GM21515 (cell line): ENCODE data around the gene TIMM9.
"Not testable (repeated sequence)": the region's sequence is repeated elsewhere in the genome, so short reads cannot be mapped to it uniquely, and the experiment has no call there.

Source experiments
- ATAC-seq: cut with Tn5 transposase; IDR thresholded peaks from one replicate; pipeline ENCODE4 v1.9.1; 2021; ENCODE audit not compliant: unreplicated experiment

TIMM9 gene

DNA sequence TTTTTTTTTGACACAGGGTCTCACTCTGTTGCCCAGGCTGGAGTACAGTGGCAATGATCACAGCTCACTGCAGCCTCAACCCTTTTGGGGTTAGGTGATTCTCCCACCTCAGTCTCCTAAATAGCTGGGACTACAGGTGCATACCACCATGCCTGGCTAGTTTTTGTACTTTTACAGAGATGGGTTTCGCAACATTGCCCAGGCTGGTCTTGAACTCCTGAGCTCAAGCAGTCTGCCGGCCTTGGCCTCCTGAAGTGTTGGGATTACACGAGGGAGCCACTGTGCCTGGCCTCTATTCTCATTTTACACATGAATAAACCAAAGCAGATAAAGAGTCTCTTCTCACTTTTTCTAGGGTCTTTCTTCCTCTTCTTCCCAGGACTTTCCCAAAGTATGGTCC lies 28.4 kb downstream of the TIMM9 start:
- ATAC-seq = no peak

DNA sequence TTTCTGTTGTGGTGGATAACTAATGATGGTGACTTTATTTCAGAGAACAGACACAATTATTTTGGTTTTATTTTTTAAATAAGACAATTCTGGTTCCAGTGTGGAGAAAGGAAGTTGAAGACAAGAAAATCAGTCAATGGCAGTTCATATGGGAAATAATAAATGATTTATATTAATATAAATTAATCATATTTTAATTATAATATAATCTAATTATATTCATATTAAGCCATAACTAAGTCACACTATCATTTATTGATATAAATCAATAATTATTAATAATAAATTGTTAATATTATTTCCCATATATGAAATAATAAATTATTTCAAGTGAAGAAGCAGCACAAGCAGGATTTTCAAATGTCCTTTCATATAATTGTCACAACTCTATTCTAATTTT lies 28.8 kb downstream of the TIMM9 start:
- no peak for ATAC-seq

DNA sequence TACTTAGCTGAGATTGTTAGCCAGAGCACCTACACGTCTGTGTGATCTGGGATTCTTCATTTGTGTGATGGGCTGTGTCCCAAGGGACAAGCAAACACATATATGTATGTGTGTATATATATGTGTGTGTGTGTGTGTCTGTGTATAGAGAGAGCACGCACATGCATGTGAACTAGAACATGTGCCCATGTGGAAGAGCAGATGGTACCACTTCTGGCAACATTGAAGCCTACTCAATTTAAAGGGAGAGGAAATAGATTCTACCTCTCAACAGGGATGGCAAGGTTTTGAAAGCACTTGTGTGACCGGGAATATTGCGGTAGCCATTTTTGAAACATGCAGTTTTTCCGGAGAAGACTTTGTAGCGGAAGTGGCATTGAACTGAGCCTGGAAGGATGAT lies 30.2 kb downstream of the TIMM9 start:
- no peak for ATAC-seq

DNA sequence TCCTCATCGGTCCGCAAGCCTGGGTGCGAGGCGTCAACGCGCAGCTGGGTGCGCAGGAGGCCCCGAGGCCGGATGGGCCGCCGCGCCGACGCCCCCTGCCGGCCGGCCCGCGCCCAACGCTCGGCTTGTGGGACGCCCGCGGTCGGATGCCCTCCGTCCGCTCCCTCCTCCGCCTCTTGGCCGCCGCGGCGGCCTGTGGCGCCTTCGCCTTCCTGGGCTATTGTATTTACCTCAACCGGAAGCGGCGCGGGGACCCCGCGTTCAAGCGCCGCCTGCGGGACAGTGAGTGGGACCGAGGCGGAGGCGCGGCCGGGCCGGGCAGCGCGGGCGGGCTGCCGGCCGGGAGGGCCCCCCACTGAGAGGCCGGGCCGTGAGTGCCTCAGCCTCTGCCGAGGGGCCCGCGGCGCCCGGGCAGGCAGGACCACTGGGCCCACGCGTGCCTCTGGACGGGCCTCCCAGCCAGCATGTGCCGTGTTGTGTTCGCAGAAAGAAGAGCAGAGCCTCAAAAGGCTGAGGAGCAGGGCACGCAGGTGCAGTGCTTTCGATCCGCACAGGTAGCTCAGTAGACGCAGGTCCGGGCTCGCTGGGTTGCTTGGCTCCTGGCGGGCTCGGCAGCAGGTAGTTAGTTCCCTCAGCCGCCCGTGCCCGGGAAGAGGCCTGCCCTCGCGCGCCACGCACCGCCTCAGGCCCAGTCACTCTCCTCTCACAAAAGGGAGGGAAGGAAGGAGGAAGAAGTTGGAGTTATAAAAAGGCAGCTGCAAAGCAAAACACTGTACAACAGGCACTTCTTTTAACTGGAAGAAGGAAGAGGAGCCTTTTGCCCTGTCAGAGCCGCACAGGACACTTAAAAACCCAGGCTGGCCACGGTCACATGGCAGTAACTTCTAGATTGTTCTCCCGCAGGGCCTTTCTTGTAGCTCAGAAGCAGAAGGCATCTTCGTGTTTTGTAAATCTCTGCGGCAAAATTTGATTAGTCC lies 31.2 kb downstream of the TIMM9 start, which contains the start of gene TOMM20L:
Gene TOMM20L, plus strand, starts transcription at position 119 of the 977 bp plus-strand sequence. Its CDS starts 28 bp downstream, at position 147.
- ATAC-seq = peak; percentile 94

DNA sequence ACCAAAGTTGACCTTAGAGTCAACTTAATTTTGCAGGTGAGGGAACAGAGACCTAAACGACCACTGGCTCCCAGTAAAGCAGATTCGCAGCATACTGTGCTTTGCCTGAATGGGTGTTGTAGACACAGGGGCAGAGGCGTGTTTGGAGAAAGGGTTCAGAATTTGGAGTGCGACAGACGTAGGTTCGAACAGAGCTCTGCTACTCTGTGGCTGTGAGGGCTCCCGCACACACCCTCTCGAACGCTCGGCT lies 31.8 kb downstream of the TIMM9 start:
- ATAC-seq = no peak

DNA sequence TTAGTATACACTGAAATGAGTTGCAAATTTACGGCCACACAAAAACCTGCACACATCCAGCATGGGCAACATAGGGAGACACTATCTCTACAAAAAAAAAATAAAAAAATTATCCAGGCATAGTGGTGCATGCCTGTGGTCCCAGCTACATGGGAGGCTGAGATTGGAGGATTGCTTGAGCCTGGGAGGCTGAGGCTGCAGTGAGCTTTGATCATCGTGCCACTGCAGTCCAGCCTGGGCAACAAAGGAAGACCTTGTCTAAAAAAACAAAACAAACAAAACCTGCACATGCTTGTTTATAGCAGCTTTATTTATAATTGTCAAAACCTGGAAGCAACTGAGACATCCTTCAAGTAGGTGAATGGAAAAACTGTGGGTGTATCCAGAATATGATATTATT lies 36.5 kb downstream of the TIMM9 start:
- no peak for ATAC-seq

DNA sequence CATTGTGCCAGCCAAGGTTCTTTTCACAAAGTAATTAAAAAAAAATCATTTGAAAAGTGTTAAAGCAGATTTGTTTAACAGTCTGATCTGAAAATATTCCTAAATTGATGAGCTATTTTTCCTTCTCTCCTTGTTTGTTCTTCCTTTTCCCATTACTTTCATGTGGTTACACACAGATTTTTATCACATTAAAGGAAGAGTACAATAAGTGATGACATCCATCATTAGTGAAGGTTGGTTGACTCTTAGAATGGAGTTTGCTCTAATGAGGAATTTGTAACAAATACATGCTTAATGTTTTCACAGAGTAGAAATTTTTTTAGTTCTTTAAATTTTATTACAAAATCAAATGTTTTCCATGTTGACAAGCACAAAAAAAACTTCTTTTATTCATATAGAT lies 50.5 kb downstream of the TIMM9 start:
- no peak for ATAC-seq

DNA sequence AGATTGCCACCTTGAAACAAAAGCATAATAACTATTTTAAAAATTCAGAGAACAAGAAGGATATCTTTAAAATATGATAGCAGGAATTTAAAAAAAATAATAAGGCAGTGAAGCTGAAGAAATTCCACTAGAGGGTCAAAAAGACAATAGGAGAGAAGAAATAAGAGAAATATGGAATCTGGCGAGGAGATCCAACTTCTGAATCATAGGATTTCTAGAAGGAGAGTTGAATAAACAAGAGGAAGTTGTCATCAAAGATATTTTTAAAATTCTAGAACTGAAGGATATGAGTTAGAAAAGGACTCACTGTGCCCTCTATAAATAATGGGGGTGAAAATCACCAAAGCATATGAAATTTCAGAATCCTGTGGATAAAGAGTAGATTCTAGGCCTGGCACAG lies 58.4 kb downstream of the TIMM9 start:
- ATAC-seq = no peak

DNA sequence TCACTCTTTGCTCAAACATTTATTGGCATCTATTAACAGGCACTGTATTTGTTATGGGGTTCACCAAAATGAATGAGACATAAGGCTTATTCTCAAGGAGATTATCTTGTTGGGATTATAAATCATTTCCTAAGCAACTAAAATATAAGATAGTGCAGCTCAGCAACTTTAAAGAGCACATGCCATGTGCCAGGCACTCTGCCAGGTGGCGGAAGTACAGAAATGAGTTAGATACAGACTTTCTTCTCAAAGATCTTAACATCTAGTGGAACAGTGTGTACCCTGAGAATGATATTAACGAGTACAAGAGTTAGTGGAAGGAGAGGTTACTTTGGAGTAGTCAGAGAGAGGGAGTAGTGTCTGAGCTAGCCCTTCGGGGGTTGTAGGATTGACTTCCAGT lies 60.0 kb downstream of the TIMM9 start:
- ATAC-seq = no peak

DNA sequence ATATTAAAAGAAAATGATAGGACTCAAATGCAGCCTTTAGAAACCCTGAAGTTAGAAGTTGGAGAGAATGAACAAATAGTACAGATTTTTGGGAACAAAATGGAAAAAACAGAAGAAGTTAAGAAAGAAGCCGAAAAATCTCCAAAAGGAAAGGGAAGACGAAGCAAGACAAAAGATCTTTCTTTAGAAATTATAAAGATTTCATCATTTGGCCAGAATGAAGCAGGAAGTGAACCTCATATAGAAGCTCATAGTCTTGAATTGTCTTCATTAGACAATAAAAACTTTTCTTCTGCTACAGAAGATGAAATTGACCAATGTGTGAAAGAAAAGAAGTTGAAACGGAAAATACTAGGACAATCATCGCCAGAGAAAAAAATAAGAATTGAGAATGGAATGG lies 63.0 kb downstream of the TIMM9 start:
- no peak for ATAC-seq

DNA sequence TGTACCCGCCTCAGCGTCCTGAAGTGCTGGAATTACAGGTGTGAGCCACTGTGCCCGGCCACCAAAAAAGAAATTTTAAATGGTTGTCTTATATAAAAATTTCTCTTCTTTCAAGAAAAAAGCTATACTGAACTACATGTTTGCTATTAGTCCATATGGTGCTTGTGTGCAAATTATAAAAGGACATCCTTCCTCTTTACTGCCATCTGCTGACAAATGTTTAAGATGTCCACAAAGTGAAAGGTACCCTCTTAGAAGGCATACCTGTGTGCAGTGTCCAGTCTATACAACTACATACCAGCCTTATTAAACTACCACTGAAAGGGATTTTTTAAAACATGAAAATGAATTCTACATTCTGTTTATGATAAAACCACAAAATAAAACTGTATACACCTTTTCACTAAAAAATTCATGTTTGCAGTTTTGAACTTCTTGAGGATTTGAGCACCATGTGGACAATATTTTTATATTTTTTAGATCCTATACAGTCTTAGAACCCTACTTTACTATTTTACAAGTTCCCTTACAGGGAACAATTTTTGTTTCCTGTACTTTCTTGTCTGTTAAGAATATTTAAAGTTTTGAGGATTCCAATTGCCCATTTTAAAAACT lies 64.4 kb downstream of the TIMM9 start:
- no peak for ATAC-seq

DNA sequence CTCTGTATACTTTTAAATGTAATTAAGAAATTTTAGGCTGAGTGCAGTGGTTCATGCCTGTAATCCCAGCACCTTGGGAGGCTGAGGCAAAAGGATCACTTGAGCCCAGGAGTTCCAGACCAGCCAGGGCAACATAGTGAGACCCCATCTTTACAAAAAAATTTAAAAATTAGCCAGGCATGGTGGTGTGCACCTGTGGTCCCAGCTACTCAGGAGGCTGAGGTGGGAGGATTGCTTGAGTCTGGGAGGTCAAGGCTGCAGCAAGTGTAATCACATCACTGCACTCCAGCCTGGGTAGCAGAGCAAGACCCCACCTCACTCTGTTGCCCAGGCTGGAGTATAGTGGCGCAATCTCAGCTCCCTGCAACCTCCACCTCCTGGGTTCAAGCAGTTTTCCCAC lies 65.1 kb downstream of the TIMM9 start:
- not testable (repeated sequence) for ATAC-seq
